ENCODE results near the gene PRR18. TPM values are rescaled to one million over a fixed set of nuclear protein-coding genes. Genes with fewer than 3 reads are reported as not detected.

PRR18 gene
- polyA plus RNA-seq, 1 experiment: not detected

DNA sequence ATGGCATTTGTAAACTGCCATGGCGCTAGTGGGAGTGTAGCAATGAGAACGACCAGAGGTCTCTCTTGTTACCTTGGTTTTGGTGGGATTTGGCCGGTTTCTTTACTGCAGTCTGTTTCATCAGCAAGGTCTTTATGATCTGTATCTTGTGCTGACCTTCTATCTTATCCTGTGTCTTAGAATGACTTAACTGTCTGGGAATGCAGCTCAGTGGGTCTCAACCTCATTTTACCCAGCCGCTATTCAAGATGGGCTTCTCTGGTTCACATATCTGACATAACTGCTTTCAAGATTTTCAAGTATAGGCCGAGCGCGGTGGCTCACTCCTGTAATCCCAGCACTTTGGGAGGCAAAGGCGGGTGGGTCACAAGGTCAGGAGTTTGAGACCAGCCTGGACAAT is 36.0 kb upstream of the PRR18 start:
- POLR2A ChIA-PET: no interaction called here

DNA sequence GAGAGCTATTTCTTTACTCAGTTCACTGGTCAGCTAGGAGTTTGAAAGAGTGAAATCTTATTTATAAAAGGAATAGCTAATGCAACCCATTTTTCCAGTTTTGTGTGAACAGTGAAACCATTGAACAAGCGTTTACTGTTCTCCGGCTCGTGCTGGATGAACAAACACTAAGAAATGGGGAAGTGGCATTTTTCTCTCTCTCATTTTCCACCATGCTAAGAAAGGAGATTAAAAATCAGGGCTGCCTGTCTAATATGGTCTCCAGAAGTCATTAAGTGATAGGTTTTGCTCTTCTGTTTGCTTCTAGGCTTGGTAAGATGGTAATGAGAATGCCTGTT is 34.9 kb upstream of the PRR18 start:
- TF ChIP-seq, protein P1, sequence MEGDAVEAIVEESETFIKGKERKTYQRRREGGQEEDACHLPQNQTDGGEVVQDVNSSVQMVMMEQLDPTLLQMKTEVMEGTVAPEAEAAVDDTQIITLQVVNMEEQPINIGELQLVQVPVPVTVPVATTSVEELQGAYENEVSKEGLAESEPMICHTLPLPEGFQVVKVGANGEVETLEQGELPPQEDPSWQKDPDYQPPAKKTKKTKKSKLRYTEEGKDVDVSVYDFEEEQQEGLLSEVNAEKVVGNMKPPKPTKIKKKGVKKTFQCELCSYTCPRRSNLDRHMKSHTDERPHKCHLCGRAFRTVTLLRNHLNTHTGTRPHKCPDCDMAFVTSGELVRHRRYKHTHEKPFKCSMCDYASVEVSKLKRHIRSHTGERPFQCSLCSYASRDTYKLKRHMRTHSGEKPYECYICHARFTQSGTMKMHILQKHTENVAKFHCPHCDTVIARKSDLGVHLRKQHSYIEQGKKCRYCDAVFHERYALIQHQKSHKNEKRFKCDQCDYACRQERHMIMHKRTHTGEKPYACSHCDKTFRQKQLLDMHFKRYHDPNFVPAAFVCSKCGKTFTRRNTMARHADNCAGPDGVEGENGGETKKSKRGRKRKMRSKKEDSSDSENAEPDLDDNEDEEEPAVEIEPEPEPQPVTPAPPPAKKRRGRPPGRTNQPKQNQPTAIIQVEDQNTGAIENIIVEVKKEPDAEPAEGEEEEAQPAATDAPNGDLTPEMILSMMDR (IDR thresholded peaks at IDR 0.05; ENCODE audit: insufficient read depth, low read depth, low read length): no peak
- CTCF ChIA-PET: interaction anchor here (1.3 kb wide), 1 partner anchor 38 kb away, joined by 5 read pairs; no protein-coding TSS in a partner anchor
- Histone ChIP-seq H3K4me3 (ENCODE audit: low read depth, low read length) (peak overlapping the region; percentile 92), H3K27me3 (ENCODE audit: control insufficient read depth, insufficient read depth, low read length) (no peaks in the 10 kb centered on the region), H3K36me3 (ENCODE audit: control insufficient read depth, insufficient read depth, low read length) (0 out of 2 replicates have a peak, but pooled peaks cover 1% of the 10 kb centered on the region)
- DNase-seq (ENCODE audit: low read depth): no peak
- POLR2A ChIA-PET: no interaction called here

More for the DNA sequence above, 36.0 kb upstream of the PRR18 start:
- CTCF ChIA-PET: no interaction called here
- DNase-seq (ENCODE audit: low read depth): no peak
- 0 out of 2 replicates have a peak, but pooled peaks cover 1% of the 10 kb centered on the region for H3K36me3 ChIP-seq (ENCODE audit: control insufficient read depth, insufficient read depth, low read length)
- TF ChIP-seq, protein P1 (IDR thresholded peaks at IDR 0.05; ENCODE audit: insufficient read depth, low read depth, low read length): no peak
- H3K27me3 ChIP-seq (ENCODE audit: control insufficient read depth, insufficient read depth, low read length): no peaks in the 10 kb centered on the region
- H3K4me3 ChIP-seq (ENCODE audit: low read depth, low read length): no peak overlapping the region

DNA sequence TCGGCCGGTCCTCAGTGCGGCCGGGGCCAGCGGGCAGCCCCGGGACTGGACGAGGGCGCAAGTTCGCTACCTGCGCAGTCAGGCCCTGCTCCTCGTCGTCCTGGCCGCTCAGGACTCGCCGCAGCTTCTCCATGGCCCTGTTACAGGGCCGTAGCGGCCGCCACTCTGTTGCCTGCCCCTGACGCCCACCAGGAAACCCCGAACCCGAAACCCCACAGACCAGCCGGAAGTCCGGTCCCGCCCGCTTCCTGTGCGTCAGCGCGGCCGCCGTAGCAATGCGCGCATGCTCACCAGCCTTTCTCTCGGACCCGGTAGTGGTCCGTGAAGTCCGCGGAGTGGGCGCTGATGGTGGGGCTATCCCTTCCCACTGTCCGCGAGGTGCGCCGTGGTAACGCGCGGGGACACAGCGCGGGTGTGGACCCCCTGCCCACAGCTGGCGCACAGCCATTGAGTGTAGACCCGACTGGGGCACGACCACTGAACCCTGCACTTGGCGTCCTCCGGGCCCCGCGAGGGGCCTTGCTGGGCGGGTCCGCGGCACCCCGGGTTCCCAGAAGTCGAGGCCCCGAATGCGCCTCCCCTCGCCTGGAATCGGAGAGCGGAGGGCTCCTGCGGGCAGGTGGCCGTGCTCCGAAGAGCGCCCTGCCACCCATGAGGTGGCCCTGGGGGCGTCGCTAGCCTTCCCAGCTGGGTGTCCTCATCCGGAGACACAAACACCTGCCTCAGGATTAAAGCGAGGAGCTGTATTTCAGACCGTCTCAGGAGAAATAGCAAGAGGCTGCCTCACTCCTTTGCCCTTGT is 34.4 kb upstream of the PRR18 start, which contains the start of gene SFT2D1:
Gene SFT2D1 (minus strand): TSS at position 197 of the 801 bp plus-strand sequence. CDS start 64 bp downstream, at position 133.
- POLR2A ChIA-PET: interaction anchor here (0.7 kb wide), 1 partner anchor 36 kb away, joined by 5 read pairs; no protein-coding TSS in a partner anchor
- no peaks in the 10 kb centered on the region for H3K27me3 ChIP-seq (ENCODE audit: control insufficient read depth, insufficient read depth, low read length)
- H3K36me3 ChIP-seq (ENCODE audit: control insufficient read depth, insufficient read depth, low read length): 0 out of 2 replicates have a peak, but pooled peaks cover 1% of the 10 kb centered on the region
- CTCF ChIA-PET: interaction anchor here (0.7 to 1.3 kb wide), 2 partner anchors 9 to 38 kb away, joined by 3 to 5 read pairs; no protein-coding TSS in a partner anchor
- TF ChIP-seq, protein P1 (IDR thresholded peaks at IDR 0.05; ENCODE audit: insufficient read depth, low read depth, low read length): no peak
- peak; percentile 12 for DNase-seq (ENCODE audit: low read depth)
- peak within 1 kb of the TSS; percentile 92 for H3K4me3 ChIP-seq (ENCODE audit: low read depth, low read length)

DNA sequence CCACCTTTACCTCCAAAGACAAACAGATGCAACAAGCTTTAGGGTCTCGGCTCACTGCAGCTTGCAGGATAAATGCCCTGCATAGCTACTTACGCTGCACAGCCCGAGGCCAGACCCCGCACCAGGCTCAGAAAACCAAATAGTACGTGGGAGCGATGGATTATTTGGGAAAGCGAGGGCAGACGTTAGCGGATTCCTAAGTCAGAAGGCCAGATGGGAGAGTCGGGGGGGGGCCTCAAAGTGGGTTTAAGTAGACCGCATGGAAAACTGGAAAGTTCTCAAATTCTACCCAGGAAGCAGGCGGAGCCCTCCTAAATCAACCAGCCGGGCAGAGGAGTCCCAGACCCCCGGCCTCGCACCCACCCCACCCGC is 33.8 kb upstream of the PRR18 start:
- CTCF ChIA-PET: interaction anchor here (0.7 kb wide), 1 partner anchor 8 kb away, joined by 3 read pairs; no protein-coding TSS in a partner anchor
- TF ChIP-seq, protein P1 (IDR thresholded peaks at IDR 0.05; ENCODE audit: insufficient read depth, low read depth, low read length): no peak
- POLR2A ChIA-PET: no interaction called here
- DNase-seq (ENCODE audit: low read depth): no peak
- Histone ChIP-seq H3K4me3 (ENCODE audit: low read depth, low read length) (peak overlapping the region; percentile 92), H3K36me3 (ENCODE audit: control insufficient read depth, insufficient read depth, low read length) (peaks cover 4% of the 10 kb centered on the region), H3K27me3 (ENCODE audit: control insufficient read depth, insufficient read depth, low read length) (no peaks in the 10 kb centered on the region)

DNA sequence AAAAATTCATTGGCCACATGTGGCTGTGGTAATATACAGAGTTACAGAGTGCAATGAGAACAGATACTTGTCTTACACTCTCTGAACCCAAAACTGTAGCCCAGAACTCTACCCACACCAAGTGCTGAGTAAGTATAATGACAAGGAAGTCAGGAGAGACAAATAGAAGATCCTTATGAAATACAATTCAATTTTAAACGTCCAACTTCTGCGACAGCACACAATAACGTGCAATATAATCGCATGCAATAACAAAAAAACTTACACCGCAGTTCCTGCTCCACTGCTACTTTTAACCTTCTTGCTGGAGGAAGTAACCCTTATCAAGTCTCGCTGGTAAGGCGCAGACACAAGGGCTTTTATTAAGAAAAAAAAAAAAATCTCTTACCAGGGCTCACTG is 33.3 kb upstream of the PRR18 start:
- no peak for DNase-seq (ENCODE audit: low read depth)
- TF ChIP-seq, protein P1 (IDR thresholded peaks at IDR 0.05; ENCODE audit: insufficient read depth, low read depth, low read length): no peak
- ChIA-PET CTCF (no interaction called here), POLR2A (no interaction called here)
- peak overlapping the region; percentile 92 for H3K4me3 ChIP-seq (ENCODE audit: low read depth, low read length)
- H3K36me3 ChIP-seq (ENCODE audit: control insufficient read depth, insufficient read depth, low read length): peaks cover 6% of the 10 kb centered on the region
- H3K27me3 ChIP-seq (ENCODE audit: control insufficient read depth, insufficient read depth, low read length): no peaks in the 10 kb centered on the region

Data from BJ (cell line).